H9 (cell line): Measurements from ENCODE around the gene DHRSX. TPM values are rescaled to one million over a fixed set of nuclear protein-coding genes. Genes with fewer than 3 reads are reported as not detected.

Experiments used
- DNase-seq: peaks from one replicate; pipeline ENCODE4 v3.0.0-alpha.2; 2017
- H2AFZ ChIP-seq: one replicate; pipeline ENCODE4 v1.6.1; 2013; ENCODE audit warnings: mild to moderate bottlenecking, low read length, control low read depth, moderate library complexity
- H2AK5ac ChIP-seq: 2 replicates; pipeline ENCODE4 v1.6.1; 2013; ENCODE audit warnings: low read length, control low read depth, mixed read lengths; ENCODE audit not compliant: insufficient read length
- H2BK120ac ChIP-seq: one replicate; pipeline ENCODE4 v1.6.1; 2013; ENCODE audit warnings: low read depth, mild to moderate bottlenecking, low read length, control low read depth, inconsistent platforms; ENCODE audit not compliant: poor library complexity, severe bottlenecking
- H2BK12ac ChIP-seq: 2 replicates; pipeline ENCODE4 v1.6.1; 2013; ENCODE audit warnings: low read length, control low read depth, mixed read lengths, low read depth; ENCODE audit not compliant: insufficient read length
- H2BK15ac ChIP-seq: 2 replicates; pipeline ENCODE4 v1.6.1; 2013; ENCODE audit warnings: low read depth, low read length, control low read depth
- H2BK20ac ChIP-seq: one replicate; pipeline ENCODE4 v1.6.1; 2013; ENCODE audit warnings: low read depth, mild to moderate bottlenecking, low read length, control low read depth, inconsistent platforms; ENCODE audit not compliant: poor library complexity, severe bottlenecking
- H2BK5ac ChIP-seq: 2 replicates; pipeline ENCODE4 v1.6.1; 2013; ENCODE audit warnings: low read length, control low read depth, mixed read lengths; ENCODE audit not compliant: insufficient read length
- H3K14ac ChIP-seq: 2 replicates; pipeline ENCODE4 v1.6.1; 2013; ENCODE audit warnings: low read length, control low read depth; ENCODE audit not compliant: insufficient read depth
- H3K18ac ChIP-seq: 2 replicates; pipeline ENCODE4 v1.6.1; 2013; ENCODE audit warnings: low read depth, mild to moderate bottlenecking, mixed read lengths, low read length, control low read depth; ENCODE audit not compliant: insufficient read length
- H3K23ac ChIP-seq: 2 replicates; pipeline ENCODE4 v1.6.1; 2013; ENCODE audit warnings: low read length, control low read depth, mixed read lengths, low read depth; ENCODE audit not compliant: insufficient read length
- H3K23me2 ChIP-seq: 2 replicates; pipeline ENCODE4 v1.6.1; 2013; ENCODE audit warnings: low read depth, mild to moderate bottlenecking, mixed read lengths, low read length, control low read depth; ENCODE audit not compliant: insufficient read length, poor library complexity, severe bottlenecking
- H3K27ac ChIP-seq: 2 replicates; pipeline ENCODE4 v1.5.1; 2013; ENCODE audit warnings: low read length, control low read depth, mixed read lengths, low read depth; ENCODE audit not compliant: insufficient read length
- H3K27me3 ChIP-seq: 2 replicates; pipeline ENCODE4 v1.6.1; 2013; ENCODE audit warnings: low read length, control low read depth, inconsistent platforms; ENCODE audit not compliant: insufficient read depth
- H3K4ac ChIP-seq: 2 replicates; pipeline ENCODE4 v1.6.1; 2013; ENCODE audit warnings: low read depth, mild to moderate bottlenecking, control low read depth, inconsistent platforms, low read length, moderate library complexity
- H3K4me1 ChIP-seq: 2 replicates; pipeline ENCODE4 v1.6.1; 2013; ENCODE audit warnings: low read length, control low read depth, inconsistent platforms; ENCODE audit not compliant: insufficient read depth
- H3K4me2 ChIP-seq: 2 replicates; pipeline ENCODE4 v1.6.1; 2013; ENCODE audit warnings: low read length, control low read depth, mixed read lengths; ENCODE audit not compliant: insufficient read length, insufficient read depth
- H3K56ac ChIP-seq: 2 replicates; pipeline ENCODE4 v1.6.1; 2013; ENCODE audit warnings: low read depth, mild to moderate bottlenecking, mixed read lengths, low read length, control low read depth; ENCODE audit not compliant: insufficient read length
- H3K79me1 ChIP-seq: 2 replicates; pipeline ENCODE4 v1.6.1; 2013; ENCODE audit warnings: low read depth, mild to moderate bottlenecking, moderate library complexity, low read length, control low read depth, inconsistent platforms; ENCODE audit not compliant: insufficient read depth, poor library complexity, severe bottlenecking
- H3K79me2 ChIP-seq: 2 replicates; pipeline ENCODE4 v1.6.1; 2013; ENCODE audit warnings: low read length, control low read depth, inconsistent platforms; ENCODE audit not compliant: insufficient read depth
- H3K9ac ChIP-seq: 2 replicates; pipeline ENCODE4 v1.6.1; 2013; ENCODE audit warnings: low read length, control low read depth, mixed read lengths; ENCODE audit not compliant: insufficient read length; ENCODE audit errors: extremely low read depth
- H3K9me3 ChIP-seq: one replicate; pipeline ENCODE4 v1.6.1; 2013; ENCODE audit warnings: low read depth, low read length, inconsistent platforms; ENCODE audit not compliant: control insufficient read depth
- H3T11ph ChIP-seq: one replicate; pipeline ENCODE4 v1.6.1; 2013; ENCODE audit warnings: mild to moderate bottlenecking, low read length, control low read depth, inconsistent platforms
- H4K20me1 ChIP-seq: one replicate; pipeline ENCODE4 v1.6.1; 2013; ENCODE audit not compliant: control insufficient read depth, insufficient read length, insufficient read depth
- H4K5ac ChIP-seq: 2 replicates; pipeline ENCODE4 v1.6.1; 2013; ENCODE audit warnings: low read depth, mild to moderate bottlenecking, mixed read lengths, low read length, control low read depth; ENCODE audit not compliant: insufficient read length
- H4K8ac ChIP-seq: replicated peaks from 2 replicates; pipeline ENCODE4 v1.6.1; 2013; ENCODE audit warnings: low read length, control low read depth, mixed read lengths, low read depth; ENCODE audit not compliant: insufficient read length
- H4K91ac ChIP-seq: 2 replicates; pipeline ENCODE4 v1.6.1; 2013; ENCODE audit warnings: low read depth, mild to moderate bottlenecking, moderate library complexity, mixed read lengths, low read length, control low read depth; ENCODE audit not compliant: insufficient read length
- H3K27ac Mint-ChIP-seq, 3 experiments: 2 replicates in 2 of 3; 3 replicates in 1 of 3; pipeline ENCODE4 v1.8.0; 2020 to 2021; ENCODE audit warnings: mixed read lengths in 3 of 3, mild to moderate bottlenecking in 1 of 3, moderate library complexity in 1 of 3
- H3K27me3 Mint-ChIP-seq: 2 replicates; pipeline ENCODE4 v1.8.0; 2021; ENCODE audit warnings: low read depth, mild to moderate bottlenecking, moderate library complexity, mixed read lengths
- H3K36me3 Mint-ChIP-seq, 3 experiments: 2 replicates in 2 of 3; 3 replicates in 1 of 3; pipeline ENCODE4 v1.8.0; 2020 to 2021; ENCODE audit warnings: low read depth in 3 of 3, mixed read lengths in 3 of 3; ENCODE audit not compliant: insufficient read depth in 1 of 3
- H3K4me1 Mint-ChIP-seq, 2 experiments: 2 replicates each; pipeline ENCODE4 v1.8.0; 2020; ENCODE audit warnings: mixed read lengths in 2 of 2
- H3K4me3 Mint-ChIP-seq, 2 experiments: 2 replicates in 1 of 2; 3 replicates in 1 of 2; pipeline ENCODE4 v1.8.0; 2020 to 2021; ENCODE audit warnings: mild to moderate bottlenecking in 2 of 2, mixed read lengths in 2 of 2, moderate library complexity in 1 of 2
- H3K9me3 Mint-ChIP-seq, 2 experiments: 2 replicates in 1 of 2; 3 replicates in 1 of 2; pipeline ENCODE4 v1.8.0; 2020; ENCODE audit warnings: mild to moderate bottlenecking in 2 of 2, mixed read lengths in 2 of 2, moderate library complexity in 1 of 2
- CTCF ChIP-seq: fragments of 200-600 bp; sonication (generic); conservative IDR thresholded peaks from 3 replicates; pipeline ENCODE4 v1.8.0; 2021; ENCODE audit warnings: antibody characterized with exemption, mild to moderate bottlenecking
- WGBS: extraction: QIAGEN DNeasy Blood & Tissue Kit; methylation state at CpG from one replicate; pipeline ENCODE4 v1.1.7; 2013; ENCODE audit warnings: missing lambda C conversion rate, low lambda C conversion rate, mixed read lengths; ENCODE audit not compliant: insufficient read length; ENCODE audit errors: extremely low coverage; 5-methylcytosine and 5-hydroxymethylcytosine counted together
- total RNA-seq: library from RNA; stranded (reverse); gene quantifications from 2 replicates; pipeline ENCODE4 v1.2.1, GENCODE V29; 2021

DHRSX gene
- total RNA-seq, 1 experiment from 2014 or later: 44.0 TPM

GRCh38 chrX:2485789-2486345 lies 14.9 kb downstream of the DHRSX start:
- Histone ChIP-seq H2BK20ac (no peak overlapping the region), H3K4ac (no peak overlapping the region), H3K27ac (no peak overlapping the region), H3K79me1 (no peaks in the 10 kb centered on the region), H3K4me1 (peaks cover 3% of the 10 kb centered on the region), H3K9me3 (no peaks in the 10 kb centered on the region), H4K8ac (no peak overlapping the region), H3K79me2 (peaks cover 2% of the 10 kb centered on the region; the same call in 1 of the 2 replicates), H3K18ac (no peak overlapping the region), H2BK5ac (no peak overlapping the region), H3K56ac (no peak overlapping the region), H3K9ac (no peak overlapping the region), H4K20me1 (no peaks in the 10 kb centered on the region), H3K27me3 (no peaks in the 10 kb centered on the region), H4K91ac (no peak overlapping the region), H3T11ph (no peak overlapping the region), H4K5ac (no peak overlapping the region), H2BK15ac (no peak overlapping the region), H3K14ac (no peak overlapping the region), H2AFZ (no peak overlapping the region), H2BK120ac (no peak overlapping the region), H3K4me2 (no peak overlapping the region), H2BK12ac (no peak overlapping the region), H3K23me2 (peaks cover 3% of the 10 kb centered on the region), H2AK5ac (no peak overlapping the region), H3K23ac (no peak overlapping the region)
- no peak for DNase-seq
- H3K4me3 Mint-ChIP-seq: no peak overlapping the region; a peak in 1 of 5 replicates
- no peaks in the 10 kb centered on the region for H3K9me3 Mint-ChIP-seq
- no peak for TF ChIP-seq CTCF
- peak overlapping the region; percentile 40 to 79 (median 75); a peak in 6 of 7 replicates for H3K27ac Mint-ChIP-seq
- peaks cover 36 to 54% (median 46%) of the 10 kb centered on the region in 3 experiments; a peak in 6 of 7 replicates for H3K36me3 Mint-ChIP-seq
- H3K27me3 Mint-ChIP-seq: no peaks in the 10 kb centered on the region
- WGBS: no CpG with 5 or more reads among the region's 10 CpGs
- H3K4me1 Mint-ChIP-seq: peaks cover 31 to 38% of the 10 kb centered on the region in 2 experiments
